GM19468 (cell line): ENCODE results near the gene SBNO2.

ENCODE experiments used
- ATAC-seq: cut with Tn5 transposase; IDR thresholded peaks from one replicate; pipeline ENCODE4 v1.9.1; 2021; ENCODE audit warnings: mild to moderate bottlenecking, moderate library complexity, moderate number of reproducible peaks; ENCODE audit not compliant: unreplicated experiment; ENCODE audit errors: extremely low read depth

The SBNO2 gene

GRCh38 chr19:1155352-1156304 is 18.4 kb downstream of the SBNO2 start:
- ATAC-seq, result no peak

GRCh38 chr19:1154731-1155351 is 19.2 kb downstream of the SBNO2 start:
- no peak for ATAC-seq

DNA sequence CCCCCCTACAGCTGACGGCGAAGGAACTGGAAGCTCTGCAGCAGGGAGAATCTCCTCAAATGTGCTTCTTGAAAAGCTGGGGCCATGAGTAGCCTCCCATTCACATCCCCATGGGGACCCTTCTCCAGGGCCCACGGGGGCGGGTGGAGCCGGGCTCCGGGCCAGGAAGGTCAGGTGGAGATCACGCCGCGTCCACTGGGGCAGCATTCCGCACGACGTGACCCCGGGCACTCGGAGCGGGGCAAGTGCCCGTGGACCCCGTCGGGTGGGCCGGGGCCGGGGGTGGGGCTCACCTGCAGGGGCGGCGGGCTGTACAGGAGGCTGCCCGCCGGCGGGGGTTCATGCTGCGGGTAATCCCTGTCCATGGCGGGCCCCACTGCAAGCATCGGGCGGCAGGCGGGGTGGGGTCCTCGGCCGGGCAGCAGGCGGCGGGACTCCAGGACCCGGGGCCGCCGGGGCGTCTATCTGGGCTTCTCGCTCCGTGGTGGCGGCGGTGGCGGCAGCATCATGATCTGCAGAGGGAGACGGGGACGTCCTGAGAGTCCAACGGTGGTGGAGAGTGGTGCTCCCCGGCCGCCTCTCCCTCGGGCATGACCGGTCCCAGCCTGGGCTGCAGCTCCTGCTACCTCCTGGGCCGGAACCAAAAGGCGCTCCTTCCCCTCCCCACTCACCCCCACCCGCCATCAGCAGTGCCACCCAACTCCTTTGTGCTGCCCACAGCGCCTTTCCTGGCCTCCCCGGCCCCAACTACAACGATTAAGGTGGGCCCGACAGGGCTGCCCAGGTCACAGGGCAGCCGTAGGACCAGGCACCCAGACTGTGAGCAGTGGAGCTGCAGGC is 20.0 kb downstream of the SBNO2 start:
- ATAC-seq, result no peak

DNA sequence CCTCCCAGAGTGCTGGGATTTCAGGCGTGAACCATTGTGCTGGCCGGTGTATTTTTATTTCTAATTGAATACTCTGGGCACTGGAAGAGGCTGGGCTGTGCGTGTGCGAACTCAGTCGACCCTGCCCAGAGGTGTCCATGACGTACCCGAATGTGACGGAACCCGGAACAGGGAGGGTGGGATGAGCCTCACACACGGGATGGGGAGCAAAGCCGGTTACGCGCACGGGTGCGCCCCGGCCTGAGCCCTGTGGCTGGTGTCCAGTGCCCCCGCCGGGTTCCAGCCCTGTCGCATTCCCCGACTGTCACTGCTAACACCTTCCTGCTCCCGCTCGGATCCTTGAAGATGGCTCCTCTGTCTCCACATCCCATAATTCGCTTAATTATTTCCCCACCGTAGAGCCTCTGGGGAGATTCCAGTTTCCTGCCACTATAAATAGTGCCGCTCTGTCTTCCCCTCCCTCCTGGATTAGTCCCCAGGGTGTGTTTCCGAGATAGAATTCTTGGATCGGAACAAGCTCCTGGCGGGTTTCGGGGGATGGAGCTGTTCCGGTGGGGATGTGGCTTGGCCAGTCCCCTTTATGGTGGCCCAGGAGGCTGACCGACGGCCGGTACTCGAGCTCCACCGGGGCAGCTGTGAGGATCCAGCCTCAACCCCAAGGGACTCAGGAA is 22.0 kb downstream of the SBNO2 start:
- no peak for ATAC-seq

DNA sequence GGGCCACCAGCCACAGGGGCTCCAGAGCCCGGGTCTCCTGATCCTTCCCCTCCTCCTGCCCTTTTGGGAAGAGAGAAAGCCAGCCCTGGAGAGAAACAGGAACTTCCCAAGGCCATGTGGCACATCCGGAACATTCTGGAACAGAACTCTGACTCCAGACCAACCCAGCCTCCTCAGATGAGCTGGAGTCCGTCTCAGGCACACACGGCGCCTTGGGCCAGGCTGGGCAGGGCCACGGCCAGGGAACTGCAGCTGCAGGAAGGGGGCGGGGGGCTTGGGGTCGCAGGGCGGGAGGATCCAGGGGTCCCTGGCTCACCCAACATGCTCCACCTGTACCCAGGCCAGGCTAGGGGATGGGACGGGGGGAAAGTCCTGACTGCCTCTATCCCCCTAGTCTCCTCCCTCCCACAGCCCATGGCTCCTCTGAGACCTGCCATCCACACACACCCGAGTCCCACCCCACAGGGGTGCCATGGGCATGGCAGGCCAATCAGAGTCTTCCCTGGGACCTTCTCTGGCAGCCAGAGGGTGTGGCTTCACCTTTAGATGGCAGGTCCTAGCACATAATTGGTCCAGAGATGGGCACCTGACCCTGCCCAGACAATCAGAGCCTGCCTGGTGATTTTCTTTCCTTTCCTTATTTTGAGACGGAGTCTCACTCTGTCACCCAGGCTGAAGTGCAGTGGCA is 22.9 kb downstream of the SBNO2 start:
- no peak for ATAC-seq

DNA sequence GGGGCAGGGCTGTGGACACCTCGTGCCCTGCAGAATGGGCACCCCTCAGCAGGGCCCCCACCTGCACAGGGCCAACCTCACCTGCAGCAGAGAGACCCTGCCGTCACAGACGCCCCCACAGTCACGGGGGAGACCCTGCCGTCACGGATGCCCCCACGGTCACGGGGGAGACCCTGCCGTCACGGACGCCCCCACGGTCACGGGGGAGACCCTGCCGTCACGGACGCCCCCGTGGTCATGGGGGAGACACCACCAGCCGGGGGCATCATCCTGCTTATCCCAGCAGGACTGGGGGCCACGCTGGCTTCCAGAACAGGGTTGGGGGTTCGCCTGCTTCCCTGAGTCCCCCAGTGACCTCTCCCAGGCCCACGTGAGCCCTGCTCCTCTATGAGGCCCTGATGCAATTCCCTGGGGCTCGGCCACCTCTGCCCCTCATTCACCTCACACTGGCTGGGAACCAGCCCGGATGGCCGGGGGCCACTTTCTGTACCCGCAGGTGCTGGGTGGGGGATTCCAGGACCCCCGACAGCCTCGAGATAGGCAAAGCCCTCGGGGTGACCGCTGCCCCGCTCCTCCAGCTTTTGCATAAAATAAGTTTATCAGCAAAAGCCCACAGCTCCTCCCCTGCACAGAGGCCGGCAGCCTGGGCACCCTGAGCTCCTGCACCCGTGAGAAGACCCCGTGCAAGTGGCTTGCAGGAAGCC is 23.6 kb downstream of the SBNO2 start:
- no peak for ATAC-seq

GRCh38 chr19:1149259-1150045 is 24.6 kb downstream of the SBNO2 start:
- no peak for ATAC-seq

DNA sequence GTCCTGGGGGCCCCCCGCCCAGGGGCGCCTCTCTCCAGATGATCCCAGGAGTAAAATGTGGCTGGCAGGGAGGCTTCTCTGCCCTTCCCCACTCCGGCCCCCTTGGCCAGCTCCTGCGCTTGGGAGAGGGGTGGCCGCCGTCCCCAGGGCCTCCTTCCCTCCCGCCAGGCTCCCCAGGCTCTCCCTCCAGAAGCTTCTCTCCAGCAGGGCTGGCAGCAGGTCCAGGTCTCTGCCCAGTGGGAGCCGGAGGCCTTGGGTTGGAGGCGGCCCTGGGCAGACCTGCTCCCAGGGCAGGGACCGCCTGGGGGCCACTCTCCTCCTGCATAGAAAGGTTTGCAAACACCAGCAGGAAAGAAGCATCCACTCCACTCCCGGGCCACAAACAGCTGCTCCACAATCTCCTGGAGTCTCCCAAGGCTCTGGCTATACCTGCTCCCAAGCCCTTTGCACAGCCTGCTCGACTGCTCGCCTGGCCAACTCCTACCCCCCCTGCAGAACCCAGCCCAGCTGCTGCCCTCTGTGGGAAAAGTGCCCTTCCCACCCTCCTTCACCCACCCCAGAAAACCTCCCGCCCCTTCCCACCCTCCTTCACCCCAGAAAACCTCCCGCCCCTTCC is 26.0 kb downstream of the SBNO2 start:
- ATAC-seq, result no peak

DNA sequence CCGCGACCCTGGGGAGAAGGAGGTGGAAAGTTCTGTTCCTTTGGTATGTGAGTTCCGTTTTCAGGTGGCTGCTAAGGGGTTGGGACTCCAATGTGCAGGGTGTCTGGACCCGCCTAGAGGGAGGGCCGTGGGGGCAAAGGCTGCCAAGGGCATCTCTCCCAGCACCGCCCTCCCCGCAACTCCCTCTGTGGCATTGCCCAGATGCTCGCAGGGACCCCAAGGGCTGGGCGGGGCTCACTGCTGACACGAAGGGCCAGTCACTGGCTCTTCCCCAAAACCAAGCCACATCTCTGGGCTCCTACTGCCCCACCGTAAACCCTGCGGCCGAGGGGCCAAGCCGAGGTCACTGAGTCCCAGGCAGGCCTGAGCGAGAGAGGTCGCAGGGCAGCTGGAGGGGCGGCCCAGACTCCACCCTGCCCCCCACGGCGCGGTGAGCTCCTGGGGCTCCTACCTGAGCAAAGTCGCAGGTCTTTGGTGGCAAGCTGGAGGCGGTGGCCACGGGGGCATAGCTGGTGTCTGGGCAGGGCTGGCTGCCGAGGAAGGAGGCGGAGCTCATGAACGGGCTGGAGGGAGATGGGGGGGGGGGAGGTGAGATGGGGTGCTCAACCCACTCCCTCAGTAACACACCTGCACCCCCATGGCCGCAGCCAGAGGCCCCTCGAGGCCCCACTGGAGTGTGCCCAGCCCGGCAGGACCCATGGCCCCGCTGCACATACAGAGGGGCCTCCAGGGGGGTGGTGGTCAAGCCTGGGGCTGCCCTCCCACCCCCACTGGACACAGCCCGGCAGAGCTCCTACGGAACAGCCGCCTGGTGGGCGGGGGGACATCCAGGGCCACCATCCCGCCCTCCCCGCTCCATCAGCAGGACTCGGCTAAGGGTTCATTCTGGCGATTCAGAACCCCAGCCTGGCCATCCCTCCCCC is 26.9 kb downstream of the SBNO2 start:
- no peak for ATAC-seq

DNA sequence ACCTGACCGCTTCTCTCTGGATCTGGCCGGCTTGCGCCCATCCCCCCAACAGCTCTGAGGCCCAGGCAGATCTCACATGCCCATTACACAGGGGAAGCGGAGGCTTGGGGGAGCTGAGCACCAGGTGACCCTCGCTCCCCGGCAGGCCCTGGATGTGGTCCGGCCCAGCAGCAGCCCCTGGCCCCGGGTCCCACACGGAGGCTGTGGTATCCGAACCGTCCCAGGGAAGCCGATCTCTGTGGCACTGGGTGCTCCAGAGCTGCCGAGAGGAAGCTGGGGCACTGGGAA is 27.7 kb downstream of the SBNO2 start:
- no peak for ATAC-seq

- no peak for ATAC-seq
Observed at GRCh38 chr19:1145635-1146411, 28.2 kb downstream of the SBNO2 start.

GRCh38 chr19:1144741-1145140 is 29.3 kb downstream of the SBNO2 start:
- ATAC-seq, result no peak

GRCh38 chr19:1143828-1144399 is 30.2 kb downstream of the SBNO2 start:
- ATAC-seq, result no peak

GRCh38 chr19:1141944-1142343 is 32.1 kb downstream of the SBNO2 start:
- ATAC-seq, result no peak

GRCh38 chr19:1140272-1141027 is 33.6 kb downstream of the SBNO2 start:
- ATAC-seq, result no peak
